GM12874 (cell line): ENCODE results near the gene HAO2.

Experiments
- TF ChIP-seq, protein P1 (sequence below): IDR thresholded peaks from 2 replicates; pipeline ENCODE4 v1.5.1; 2011; ENCODE audit warnings: low read depth, mild to moderate bottlenecking, control low read depth, low read length, moderate library complexity; ENCODE audit not compliant: insufficient read depth

The HAO2 gene

DNA sequence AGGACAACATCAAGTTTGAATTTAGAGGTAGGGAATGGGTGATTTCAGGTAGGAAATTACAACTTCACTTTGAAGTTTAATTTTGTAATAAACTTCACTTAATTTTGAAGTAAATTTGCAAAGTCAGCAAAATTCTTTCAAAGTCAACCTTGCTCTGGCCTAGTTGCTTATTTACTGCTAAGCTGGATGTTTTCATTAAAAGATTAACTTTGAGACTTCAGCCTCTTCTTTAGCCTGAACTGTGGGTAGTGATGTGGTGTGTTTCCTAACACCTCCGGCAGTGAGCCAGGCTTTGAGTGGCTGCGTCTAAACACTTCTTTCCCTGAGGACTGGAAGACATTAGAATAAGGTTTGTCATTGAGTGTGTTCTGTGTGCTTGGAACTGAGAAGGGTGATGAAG is at the start of gene HAO2:
Gene HAO2, plus strand, starts transcription at position 232 of the 400 bp plus-strand sequence. CDS start 12,301 bp downstream, outside the sequence.
- TF ChIP-seq, protein P1, sequence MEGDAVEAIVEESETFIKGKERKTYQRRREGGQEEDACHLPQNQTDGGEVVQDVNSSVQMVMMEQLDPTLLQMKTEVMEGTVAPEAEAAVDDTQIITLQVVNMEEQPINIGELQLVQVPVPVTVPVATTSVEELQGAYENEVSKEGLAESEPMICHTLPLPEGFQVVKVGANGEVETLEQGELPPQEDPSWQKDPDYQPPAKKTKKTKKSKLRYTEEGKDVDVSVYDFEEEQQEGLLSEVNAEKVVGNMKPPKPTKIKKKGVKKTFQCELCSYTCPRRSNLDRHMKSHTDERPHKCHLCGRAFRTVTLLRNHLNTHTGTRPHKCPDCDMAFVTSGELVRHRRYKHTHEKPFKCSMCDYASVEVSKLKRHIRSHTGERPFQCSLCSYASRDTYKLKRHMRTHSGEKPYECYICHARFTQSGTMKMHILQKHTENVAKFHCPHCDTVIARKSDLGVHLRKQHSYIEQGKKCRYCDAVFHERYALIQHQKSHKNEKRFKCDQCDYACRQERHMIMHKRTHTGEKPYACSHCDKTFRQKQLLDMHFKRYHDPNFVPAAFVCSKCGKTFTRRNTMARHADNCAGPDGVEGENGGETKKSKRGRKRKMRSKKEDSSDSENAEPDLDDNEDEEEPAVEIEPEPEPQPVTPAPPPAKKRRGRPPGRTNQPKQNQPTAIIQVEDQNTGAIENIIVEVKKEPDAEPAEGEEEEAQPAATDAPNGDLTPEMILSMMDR: no peak

DNA sequence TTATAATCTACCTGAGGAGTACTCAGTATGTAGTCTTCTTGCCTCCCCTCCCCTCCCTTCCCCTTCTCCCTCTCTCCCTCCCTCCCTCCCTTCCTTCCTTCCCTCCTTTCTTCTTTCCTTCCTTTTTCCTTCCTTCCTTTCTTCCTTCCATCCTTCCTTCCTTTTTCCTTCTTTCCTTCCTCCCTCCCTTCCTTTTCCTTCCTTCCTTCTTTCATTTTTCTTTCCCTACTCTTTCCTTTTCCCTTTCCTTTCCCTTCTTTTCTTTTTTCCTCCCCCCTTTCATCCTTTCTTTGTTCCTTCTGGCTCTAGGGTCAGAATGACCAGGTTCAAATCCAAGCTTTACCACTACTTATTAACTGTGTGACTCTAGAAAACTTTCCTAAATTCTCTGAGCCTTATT is 48.5 kb upstream of the HAO2 start:
- TF ChIP-seq, protein P1: no peak

DNA sequence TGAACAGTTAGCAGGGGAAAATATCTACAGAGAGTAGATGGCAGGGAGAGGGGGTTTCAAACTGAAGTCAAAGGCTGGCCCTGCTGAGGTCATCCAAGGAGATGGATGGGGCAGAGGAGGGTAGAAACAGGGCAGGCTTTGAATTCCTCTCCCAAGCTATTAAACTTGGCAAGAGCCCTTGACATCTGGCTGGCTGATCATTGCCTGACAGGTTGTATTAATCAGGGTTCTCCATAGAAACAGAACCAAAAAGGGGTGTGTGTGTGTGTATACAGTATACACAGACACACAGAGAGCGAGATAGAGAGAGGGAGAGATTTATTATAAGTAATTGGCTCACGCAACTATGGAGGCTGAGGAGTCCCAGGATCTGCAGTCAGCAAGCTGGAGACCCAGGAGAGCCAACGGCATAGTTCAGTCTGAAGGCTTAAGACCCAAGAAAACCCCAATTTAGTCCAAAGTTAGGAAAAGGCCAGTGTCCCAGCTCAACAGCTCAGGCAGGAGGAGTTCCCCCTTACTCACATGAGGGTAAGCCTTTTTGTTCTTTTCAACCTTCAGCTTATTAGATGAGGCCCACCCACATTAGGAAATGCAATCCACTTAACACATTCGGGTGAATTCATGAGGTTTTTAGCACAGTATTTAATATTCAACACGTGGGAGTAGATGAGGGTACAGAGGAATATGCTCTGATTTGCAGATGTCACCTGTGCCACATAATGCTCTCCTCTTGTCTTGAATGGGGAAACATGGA is 46.7 kb upstream of the HAO2 start:
- TF ChIP-seq, protein P1: no peak

DNA sequence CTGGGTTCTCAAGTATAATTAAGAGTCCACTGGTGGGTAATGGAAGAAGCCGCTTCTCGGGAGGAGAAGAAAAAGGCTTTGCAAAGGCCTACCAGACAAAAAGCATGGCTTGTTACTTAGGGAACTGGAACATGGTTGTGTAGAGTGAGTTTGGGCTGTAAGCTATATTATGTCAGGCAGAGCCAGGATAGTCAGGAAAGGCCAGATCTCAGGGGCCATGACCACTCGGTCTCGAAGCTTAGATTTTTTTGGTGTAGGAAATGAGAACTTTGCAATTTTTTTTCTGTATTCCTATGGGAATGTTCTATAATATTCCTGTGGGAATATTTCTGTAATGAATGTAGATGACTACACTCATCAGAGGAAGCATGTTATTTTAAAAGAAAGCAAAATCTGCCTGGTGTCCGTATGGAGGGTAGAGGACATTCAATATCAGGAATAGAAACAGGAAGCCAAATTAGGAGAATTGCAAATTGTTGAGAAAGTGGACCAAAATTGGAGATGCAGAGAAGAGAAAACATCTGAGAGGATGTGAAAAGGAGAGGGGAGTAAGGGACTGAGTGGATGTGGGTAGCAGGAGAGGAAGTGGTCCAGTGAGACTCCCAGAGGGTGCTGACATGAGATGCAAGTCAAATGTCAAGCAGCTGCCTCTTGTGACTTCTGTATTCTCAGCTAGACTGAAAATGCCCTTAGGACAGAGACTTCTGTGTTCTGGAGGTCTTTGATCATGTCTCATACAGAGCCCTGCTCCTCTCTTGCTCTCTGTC is 45.2 kb upstream of the HAO2 start:
- TF ChIP-seq, protein P1: no peak

DNA sequence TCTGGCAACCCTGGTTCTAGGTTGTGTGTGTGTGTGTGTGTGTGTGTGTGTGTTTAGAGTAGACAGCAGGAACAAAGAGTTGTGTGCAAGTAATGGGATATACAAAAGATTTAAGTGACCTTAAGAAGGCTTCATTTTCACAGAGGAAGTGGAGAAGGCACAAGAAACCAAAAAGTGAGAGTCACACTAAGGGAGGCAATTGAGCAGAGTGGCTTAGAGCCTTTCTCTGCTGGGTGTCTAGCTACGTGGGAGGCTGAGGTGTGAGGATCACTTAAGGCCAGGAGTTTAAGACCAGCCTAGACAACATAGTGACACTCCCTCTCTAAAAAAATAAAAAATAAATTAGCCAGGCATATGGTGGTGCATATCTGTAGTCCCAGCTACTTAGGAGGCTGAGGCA is 44.4 kb upstream of the HAO2 start:
- TF ChIP-seq, protein P1: no peak

DNA sequence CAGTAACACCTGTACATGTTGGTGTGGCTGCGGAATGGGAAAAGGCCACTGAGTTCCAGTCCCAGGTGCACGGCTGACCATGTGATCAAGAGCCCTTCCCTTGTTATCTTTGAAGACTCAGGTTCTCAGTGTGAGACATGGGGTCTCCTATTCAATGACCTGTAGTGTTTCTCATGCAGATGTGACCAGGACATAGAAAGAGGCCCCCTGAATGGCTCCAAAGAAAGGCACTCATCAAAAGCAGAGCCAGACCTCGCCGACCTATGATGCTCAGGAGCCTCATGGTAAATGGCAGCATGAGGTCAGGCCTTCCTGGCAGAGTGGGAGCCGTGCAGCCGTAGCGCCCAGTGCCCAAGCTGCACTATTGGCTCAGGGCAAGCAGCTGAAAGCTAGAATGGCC is 42.3 kb upstream of the HAO2 start:
- TF ChIP-seq, protein P1: no peak

DNA sequence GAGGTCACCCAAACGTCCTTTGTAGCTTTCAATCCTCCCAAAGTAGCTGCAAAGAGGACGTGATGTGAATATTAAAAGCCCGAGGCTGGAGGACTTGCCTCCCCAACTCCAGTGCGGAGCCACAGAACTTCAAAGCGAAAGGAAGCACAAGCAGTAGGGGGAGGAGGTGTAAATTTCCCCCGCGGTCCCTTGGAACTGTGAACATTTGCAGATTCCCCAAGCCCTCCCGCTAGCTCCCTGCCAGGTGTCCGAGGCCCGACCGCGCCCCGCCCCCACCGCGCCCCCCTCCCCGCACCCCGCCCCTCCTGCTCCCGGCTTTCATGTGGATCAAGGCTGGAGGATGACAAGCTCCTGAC is 41.5 kb upstream of the HAO2 start:
- TF ChIP-seq, protein P1: no peak
